ENCODE measurements around the gene SCO2.

The SCO2 gene

DNA sequence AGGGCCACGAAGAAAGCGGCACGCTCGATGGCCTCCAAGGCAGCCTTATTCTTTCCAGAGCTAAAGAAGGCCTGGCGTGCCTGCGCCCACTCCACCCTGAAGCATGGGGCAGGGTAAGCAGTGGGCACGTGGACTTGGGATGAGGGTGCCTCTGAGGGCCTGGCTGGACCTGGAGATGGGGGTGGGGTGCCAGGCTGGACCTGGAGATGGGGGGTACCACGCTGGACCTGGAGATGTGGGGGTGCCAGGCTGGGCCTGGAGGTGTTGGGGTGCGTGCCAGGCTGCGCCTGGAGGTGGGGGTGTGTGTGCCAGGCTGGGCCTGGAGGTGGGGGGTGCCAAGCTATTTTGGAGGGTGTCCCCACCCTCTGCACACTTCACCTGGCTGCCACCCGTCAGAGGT, 47.6 kb upstream of the SCO2 start (continued):
- TF ChIP-seq REST (tag by site-specific recombination; IDR thresholded peaks at IDR 0.05) (no peak), ZSCAN16 (tag by site-specific recombination; IDR thresholded peaks at IDR 0.05) (no peak)

- TF ChIP-seq, protein P1, sequence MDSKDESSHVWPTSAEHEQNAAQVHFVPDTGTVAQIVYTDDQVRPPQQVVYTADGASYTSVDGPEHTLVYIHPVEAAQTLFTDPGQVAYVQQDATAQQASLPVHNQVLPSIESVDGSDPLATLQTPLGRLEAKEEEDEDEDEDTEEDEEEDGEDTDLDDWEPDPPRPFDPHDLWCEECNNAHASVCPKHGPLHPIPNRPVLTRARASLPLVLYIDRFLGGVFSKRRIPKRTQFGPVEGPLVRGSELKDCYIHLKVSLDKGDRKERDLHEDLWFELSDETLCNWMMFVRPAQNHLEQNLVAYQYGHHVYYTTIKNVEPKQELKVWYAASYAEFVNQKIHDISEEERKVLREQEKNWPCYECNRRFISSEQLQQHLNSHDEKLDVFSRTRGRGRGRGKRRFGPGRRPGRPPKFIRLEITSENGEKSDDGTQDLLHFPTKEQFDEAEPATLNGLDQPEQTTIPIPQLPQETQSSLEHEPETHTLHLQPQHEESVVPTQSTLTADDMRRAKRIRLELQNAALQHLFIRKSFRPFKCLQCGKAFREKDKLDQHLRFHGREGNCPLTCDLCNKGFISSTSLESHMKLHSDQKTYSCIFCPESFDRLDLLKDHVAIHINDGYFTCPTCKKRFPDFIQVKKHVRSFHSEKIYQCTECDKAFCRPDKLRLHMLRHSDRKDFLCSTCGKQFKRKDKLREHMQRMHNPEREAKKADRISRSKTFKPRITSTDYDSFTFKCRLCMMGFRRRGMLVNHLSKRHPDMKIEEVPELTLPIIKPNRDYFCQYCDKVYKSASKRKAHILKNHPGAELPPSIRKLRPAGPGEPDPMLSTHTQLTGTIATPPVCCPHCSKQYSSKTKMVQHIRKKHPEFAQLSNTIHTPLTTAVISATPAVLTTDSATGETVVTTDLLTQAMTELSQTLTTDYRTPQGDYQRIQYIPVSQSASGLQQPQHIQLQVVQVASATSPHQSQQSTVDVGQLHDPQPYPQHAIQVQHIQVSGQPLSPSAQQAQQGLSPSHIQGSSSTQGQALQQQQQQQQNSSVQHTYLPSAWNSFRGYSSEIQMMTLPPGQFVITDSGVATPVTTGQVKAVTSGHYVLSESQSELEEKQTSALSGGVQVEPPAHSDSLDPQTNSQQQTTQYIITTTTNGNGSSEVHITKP (tag by site-specific recombination; IDR thresholded peaks at IDR 0.05), result peak; percentile 35; the same call in 1 of the 2 replicates
- TF ChIP-seq ZNF114 (tag by site-specific recombination; IDR thresholded peaks at IDR 0.05) (no peak), SCRT2 (tag by site-specific recombination; IDR thresholded peaks at IDR 0.05) (peak; percentile 36; the same call in 1 of the 2 replicates)
- H3K4me3 ChIP-seq (ENCODE audit: low read depth, low read length), result no peak overlapping the region
- POLR2A ChIA-PET, result interaction anchor here (1.1 to 2.6 kb wide), 3 partner anchors 9 to 46 kb away, joined by 4 to 15 read pairs (median 7); partner anchors contain the start of genes CHKB, SCO2 and SYCE3
- H3K9me3 ChIP-seq (ENCODE audit: control insufficient read depth, insufficient read depth, low read depth, low read length), result no peaks in the 10 kb centered on the region
- H3K36me3 ChIP-seq (ENCODE audit: control insufficient read depth in 2 of 2, insufficient read depth in 1 of 2, low read length in 2 of 2), result peaks cover 50 to 88% of the 10 kb centered on the region in 2 experiments
- no peaks in the 10 kb centered on the region for H3K4me1 ChIP-seq (ENCODE audit: control insufficient read depth, insufficient read depth, low read length)
- no peak overlapping the region for H3K27ac ChIP-seq (ENCODE audit: extremely low read depth, low read depth, low read length)
- CTCF ChIA-PET, result interaction anchor here (1.0 to 1.9 kb wide), 3 partner anchors 9 to 50 kb away, joined by 3 to 12 read pairs (median 4); partner anchors contain the start of genes CHKB and SYCE3
These were observed 46.1 kb upstream of the SCO2 start for GRCh38 chr22:50571264-50572175.

- no peaks in the 10 kb centered on the region for H3K4me1 ChIP-seq (ENCODE audit: control insufficient read depth, insufficient read depth, low read length)
- POLR2A ChIA-PET, result interaction anchor here (1.1 kb wide), 2 partner anchors 8 to 36 kb away, joined by 4 read pairs; partner anchors contain the start of gene SYCE3
- H3K27ac ChIP-seq (ENCODE audit: extremely low read depth, low read depth, low read length), result no peak overlapping the region
- H3K36me3 ChIP-seq (ENCODE audit: control insufficient read depth in 2 of 2, insufficient read depth in 1 of 2, low read length in 2 of 2), result peaks cover 45 to 81% of the 10 kb centered on the region in 2 experiments
- no peak overlapping the region for H3K4me3 ChIP-seq (ENCODE audit: low read depth, low read length)
- CTCF ChIA-PET, result interaction anchor here (1.0 to 1.4 kb wide), 2 partner anchors 12 to 50 kb away, joined by 3 to 4 read pairs; partner anchors contain the start of gene CHKB
- no peaks in the 10 kb centered on the region for H3K9me3 ChIP-seq (ENCODE audit: control insufficient read depth, insufficient read depth, low read depth, low read length)
- TF ChIP-seq BCL11A (tag by site-specific recombination; IDR thresholded peaks at IDR 0.05; ENCODE audit: low read depth) (no peak), ZNF558 (tag by site-specific recombination; IDR thresholded peaks at IDR 0.05) (no peak), ZNF423 (tag by site-specific recombination; IDR thresholded peaks at IDR 0.05) (no peak), FEZF1 (tag by site-specific recombination; IDR thresholded peaks at IDR 0.05) (no peak), GLIS1 (tag by site-specific recombination; IDR thresholded peaks at IDR 0.05) (no peak), ZNF658 (tag by site-specific recombination; IDR thresholded peaks at IDR 0.05) (no peak), ZNF521 (tag by site-specific recombination; IDR thresholded peaks at IDR 0.05) (no peak), ZNF48 (tag by site-specific recombination; IDR thresholded peaks at IDR 0.05) (no peak), ZNF776 (tag by site-specific recombination; IDR thresholded peaks at IDR 0.05; ENCODE audit: borderline replicate concordance) (no peak), EGR2 (tag by site-specific recombination; IDR thresholded peaks at IDR 0.05; ENCODE audit: low read depth) (no peak), ZNF140 (tag by site-specific recombination; IDR thresholded peaks at IDR 0.05) (no peak), TCF7L2 (IDR thresholded peaks at IDR 0.05; ENCODE audit: borderline replicate concordance, low read depth, low read length) (no peak), ZNF274 (IDR thresholded peaks at IDR 0.05; ENCODE audit: low read length) (no peak), ZNF274 (tag by site-specific recombination; IDR thresholded peaks at IDR 0.05; ENCODE audit: borderline replicate concordance) (no peak), ZNF664 (tag by site-specific recombination; IDR thresholded peaks at IDR 0.05) (no peak)
- TF ChIP-seq, protein P2, sequence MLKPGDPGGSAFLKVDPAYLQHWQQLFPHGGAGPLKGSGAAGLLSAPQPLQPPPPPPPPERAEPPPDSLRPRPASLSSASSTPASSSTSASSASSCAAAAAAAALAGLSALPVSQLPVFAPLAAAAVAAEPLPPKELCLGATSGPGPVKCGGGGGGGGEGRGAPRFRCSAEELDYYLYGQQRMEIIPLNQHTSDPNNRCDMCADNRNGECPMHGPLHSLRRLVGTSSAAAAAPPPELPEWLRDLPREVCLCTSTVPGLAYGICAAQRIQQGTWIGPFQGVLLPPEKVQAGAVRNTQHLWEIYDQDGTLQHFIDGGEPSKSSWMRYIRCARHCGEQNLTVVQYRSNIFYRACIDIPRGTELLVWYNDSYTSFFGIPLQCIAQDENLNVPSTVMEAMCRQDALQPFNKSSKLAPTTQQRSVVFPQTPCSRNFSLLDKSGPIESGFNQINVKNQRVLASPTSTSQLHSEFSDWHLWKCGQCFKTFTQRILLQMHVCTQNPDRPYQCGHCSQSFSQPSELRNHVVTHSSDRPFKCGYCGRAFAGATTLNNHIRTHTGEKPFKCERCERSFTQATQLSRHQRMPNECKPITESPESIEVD (tag by site-specific recombination; IDR thresholded peaks at IDR 0.05), result no peak
- TF ChIP-seq, protein P3, sequence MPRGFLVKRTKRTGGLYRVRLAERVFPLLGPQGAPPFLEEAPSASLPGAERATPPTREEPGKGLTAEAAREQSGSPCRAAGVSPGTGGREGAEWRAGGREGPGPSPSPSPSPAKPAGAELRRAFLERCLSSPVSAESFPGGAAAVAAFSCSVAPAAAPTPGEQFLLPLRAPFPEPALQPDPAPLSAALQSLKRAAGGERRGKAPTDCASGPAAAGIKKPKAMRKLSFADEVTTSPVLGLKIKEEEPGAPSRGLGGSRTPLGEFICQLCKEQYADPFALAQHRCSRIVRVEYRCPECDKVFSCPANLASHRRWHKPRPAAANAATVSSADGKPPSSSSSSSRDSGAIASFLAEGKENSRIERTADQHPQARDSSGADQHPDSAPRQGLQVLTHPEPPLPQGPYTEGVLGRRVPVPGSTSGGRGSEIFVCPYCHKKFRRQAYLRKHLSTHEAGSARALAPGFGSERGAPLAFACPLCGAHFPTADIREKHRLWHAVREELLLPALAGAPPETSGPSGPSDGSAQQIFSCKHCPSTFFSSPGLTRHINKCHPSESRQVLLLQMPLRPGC (tag by site-specific recombination; IDR thresholded peaks at IDR 0.05), result no peak
These were observed 45.5 kb upstream of the SCO2 start for GRCh38 chr22:50570861-50571260.
